A673 (cell line): Measurements from ENCODE around the gene DOCK1. TPM values are rescaled to one million over a fixed set of nuclear protein-coding genes. Genes with fewer than 3 reads are reported as not detected.

Experiments used
- BruUV-seq: library from RNA; stranded (reverse); fragments of 400-500 nt; replicated peaks from 2 replicates; lab custom pipeline; 2021; lab: Mats Ljungman, UMichigan
- CTCF ChIA-PET: fragments of 300-600 bp; sonication (Branson Sonifier 250); formaldehyde crosslinking; loops from one replicate; lab custom pipeline; 2022; ENCODE audit warnings: antibody characterized with exemption; lab: Charles Lee
- POLR2A ChIA-PET: fragments of 300-600 bp; sonication (Branson Sonifier 250); formaldehyde crosslinking; loops from one replicate; lab custom pipeline; 2022; ENCODE audit warnings: antibody characterized with exemption; ENCODE audit not compliant: low non-redundant PET; lab: Charles Lee
- DNase-seq: peaks from one replicate; pipeline ENCODE4 v3.0.0-alpha.2; 2015; ENCODE audit warnings: low spot score
- H3K27ac ChIP-seq: fragments of 200-600 bp; sonication (generic); 2 replicates; pipeline ENCODE4 v1.5.1; 2016; ENCODE audit warnings: mixed run types, low read depth, mild to moderate bottlenecking, mixed read lengths, antibody characterized with exemption, low read length; ENCODE audit not compliant: poor library complexity, severe bottlenecking
- H3K27me3 ChIP-seq: fragments of 200-600 bp; sonication (generic); replicated peaks from 2 replicates; pipeline ENCODE4 v1.6.1; 2017; ENCODE audit warnings: mixed run types, low read depth, mild to moderate bottlenecking, mixed read lengths, antibody characterized with exemption, low read length; ENCODE audit not compliant: insufficient read depth, poor library complexity
- H3K36me3 ChIP-seq: fragments of 200-600 bp; sonication (generic); 2 replicates; pipeline ENCODE4 v1.6.1; 2016; ENCODE audit warnings: mixed run types, mild to moderate bottlenecking, mixed read lengths, antibody characterized with exemption, low read length; ENCODE audit not compliant: insufficient read depth, poor library complexity, severe bottlenecking
- H3K4me1 ChIP-seq: fragments of 200-600 bp; sonication (generic); 2 replicates; pipeline ENCODE4 v1.6.1; 2017; ENCODE audit warnings: mixed run types, mild to moderate bottlenecking, mixed read lengths, antibody characterized with exemption, low read length; ENCODE audit not compliant: insufficient read depth, poor library complexity, severe bottlenecking
- H3K4me3 ChIP-seq: fragments of 200-600 bp; sonication (generic); 2 replicates; pipeline ENCODE4 v1.5.1; 2016; ENCODE audit warnings: low read depth, mixed run types, mild to moderate bottlenecking, mixed read lengths, low read length; ENCODE audit not compliant: poor library complexity, severe bottlenecking
- H3K9me3 ChIP-seq: fragments of 200-600 bp; sonication (generic); 2 replicates; pipeline ENCODE4 v1.6.1; 2016; ENCODE audit warnings: mixed run types, low read depth, mild to moderate bottlenecking, mixed read lengths, antibody characterized with exemption, low read length; ENCODE audit not compliant: poor library complexity, severe bottlenecking
- CTCF ChIP-seq: fragments of 300-800, 200-600 bp; sonication (generic); conservative IDR thresholded peaks from 2 replicates; pipeline ENCODE4 v1.5.1; 2017; ENCODE audit warnings: low read depth, mild to moderate bottlenecking, antibody characterized with exemption, low read length, moderate library complexity, mixed read lengths
- EZH2 ChIP-seq: fragments of 200-600 bp; sonication (generic); IDR thresholded peaks from 2 replicates; pipeline ENCODE4 v1.6.1; 2017; ENCODE audit warnings: borderline replicate concordance, low read depth, mild to moderate bottlenecking, mixed read lengths, antibody characterized with exemption, low read length; ENCODE audit not compliant: poor library complexity, severe bottlenecking
- intact Hi-C: fragments of 100-400 bp; cut with micrococcal nuclease; formaldehyde crosslinking; loops from one replicate; pipeline ENCODE4 v1.10.0; 2022; ENCODE audit not compliant: unreplicated experiment
- total RNA-seq: library from RNA; stranded (reverse); gene quantifications from 2 replicates; pipeline ENCODE4 v1.2.3, GENCODE V29; 2021

Gene DOCK1
- total RNA-seq, 1 experiment from 2014 or later = 30.7 TPM

- DNase-seq = no peak
- Histone ChIP-seq H3K27ac (no peak overlapping the region), H3K27me3 (no peaks in the 10 kb centered on the region), H3K4me3 (no peak overlapping the region), H3K36me3 (no peaks in the 10 kb centered on the region), H3K9me3 (no peaks in the 10 kb centered on the region), H3K4me1 (no peaks in the 10 kb centered on the region)
- TF ChIP-seq EZH2 (no peak), CTCF (no peak)
- CTCF ChIA-PET = no interaction called here
- BruUV-seq = no TSS peak
- POLR2A ChIA-PET = no interaction called here
- intact Hi-C loops = no loop called here
Observed at GRCh38 chr10:127431525-127431924, 526.3 kb downstream of the DOCK1 start.

- H3K27me3 ChIP-seq = no peaks in the 10 kb centered on the region
- no peak for DNase-seq
- BruUV-seq = no TSS peak
- H3K36me3 ChIP-seq = no peaks in the 10 kb centered on the region
- H3K9me3 ChIP-seq = no peaks in the 10 kb centered on the region
- H3K27ac ChIP-seq = no peak overlapping the region
- H3K4me1 ChIP-seq = no peaks in the 10 kb centered on the region
- intact Hi-C loops = no loop called here
- TF ChIP-seq CTCF (no peak), EZH2 (no peak)
- H3K4me3 ChIP-seq = no peak overlapping the region
- CTCF ChIA-PET = no interaction called here
- POLR2A ChIA-PET = no interaction called here
Observed at GRCh38 chr10:127434006-127434405, 528.8 kb downstream of the DOCK1 start.

- DNase-seq = no peak
- ChIA-PET POLR2A (no interaction called here), CTCF (no interaction called here)
- no peaks in the 10 kb centered on the region for H3K4me1 ChIP-seq
- TF ChIP-seq CTCF = no peak
- TF ChIP-seq EZH2 = no peak
- intact Hi-C loops = no loop called here
- H3K36me3 ChIP-seq = no peaks in the 10 kb centered on the region
- H3K4me3 ChIP-seq = no peak overlapping the region
- no TSS peak for BruUV-seq
- no peaks in the 10 kb centered on the region for H3K9me3 ChIP-seq
- no peak overlapping the region for H3K27ac ChIP-seq
- H3K27me3 ChIP-seq = no peaks in the 10 kb centered on the region
Observed at GRCh38 chr10:127435246-127435645, 530.0 kb downstream of the DOCK1 start.
